ENCODE measurements around the gene FGFR1OP2.

GRCh38 chr12:26940516-26941214 lies 2.4 kb downstream of the FGFR1OP2 start:
- TF ChIP-seq CTCF (IDR thresholded peaks at IDR 0.05; ENCODE audit: insufficient read depth, low read depth, low read length) (no peak), EZH2 (IDR thresholded peaks at IDR 0.05; ENCODE audit: insufficient read depth, low read length) (no peak)

All from astrocyte (in vitro differentiated cells and primary cell).